SK-N-SH treated with all-trans-retinoic acid at 6 μM for 48 hours (cell line): ENCODE measurements around the gene KHNYN.

Source experiments
- CREB5 ChIP-seq: fragments of 250-450 bp; sonication (Bioruptor Pico); IDR thresholded peaks from 2 replicates; pipeline ENCODE4 v1.5.1; 2020; ENCODE audit warnings: low read depth, mild to moderate bottlenecking, moderate library complexity
- PATZ1 ChIP-seq: fragments of 250-450 bp; sonication (Bioruptor Pico); IDR thresholded peaks from 2 replicates; pipeline ENCODE4 v1.8.0; 2020; ENCODE audit warnings: mild to moderate bottlenecking, moderate library complexity, borderline replicate concordance
- PPARA ChIP-seq: fragments of 250-450 bp; sonication (Bioruptor Pico); IDR thresholded peaks from 2 replicates; pipeline ENCODE4 v1.5.0; 2020; ENCODE audit warnings: mild to moderate bottlenecking, borderline replicate concordance
- TCF4 ChIP-seq: fragments of 250-450 bp; sonication (Bioruptor Pico); IDR thresholded peaks from 2 replicates; pipeline ENCODE4 v1.8.0; 2021; ENCODE audit warnings: mild to moderate bottlenecking, moderate library complexity, borderline replicate concordance
- TOX ChIP-seq: fragments of 250-450 bp; sonication (Bioruptor Pico); IDR thresholded peaks from 2 replicates; pipeline ENCODE4 v1.8.0; 2021; ENCODE audit warnings: mild to moderate bottlenecking, moderate library complexity, borderline replicate concordance
- ZC3H10 ChIP-seq: fragments of 250-450 bp; sonication (Bioruptor Pico); IDR thresholded peaks from 2 replicates; pipeline ENCODE4 v1.5.1; 2021; ENCODE audit warnings: mild to moderate bottlenecking, moderate library complexity
- ZFP3 ChIP-seq: fragments of 250-450 bp; sonication (Bioruptor Pico); IDR thresholded peaks from 2 replicates; pipeline ENCODE4 v1.5.0; 2020; ENCODE audit warnings: mild to moderate bottlenecking, moderate library complexity
- ZNF565 ChIP-seq: fragments of 450-650 bp; formaldehyde crosslinking; conservative IDR thresholded peaks from 2 replicates; pipeline ENCODE4 v1.5.0; 2020; ENCODE audit warnings: low read depth, mild to moderate bottlenecking, moderate library complexity
- TF ChIP-seq, protein P1 (sequence below): fragments of 250-450 bp; sonication (Bioruptor Pico); IDR thresholded peaks from 2 replicates; pipeline ENCODE4 v1.5.0; 2020; ENCODE audit warnings: mild to moderate bottlenecking, moderate library complexity

DNA sequence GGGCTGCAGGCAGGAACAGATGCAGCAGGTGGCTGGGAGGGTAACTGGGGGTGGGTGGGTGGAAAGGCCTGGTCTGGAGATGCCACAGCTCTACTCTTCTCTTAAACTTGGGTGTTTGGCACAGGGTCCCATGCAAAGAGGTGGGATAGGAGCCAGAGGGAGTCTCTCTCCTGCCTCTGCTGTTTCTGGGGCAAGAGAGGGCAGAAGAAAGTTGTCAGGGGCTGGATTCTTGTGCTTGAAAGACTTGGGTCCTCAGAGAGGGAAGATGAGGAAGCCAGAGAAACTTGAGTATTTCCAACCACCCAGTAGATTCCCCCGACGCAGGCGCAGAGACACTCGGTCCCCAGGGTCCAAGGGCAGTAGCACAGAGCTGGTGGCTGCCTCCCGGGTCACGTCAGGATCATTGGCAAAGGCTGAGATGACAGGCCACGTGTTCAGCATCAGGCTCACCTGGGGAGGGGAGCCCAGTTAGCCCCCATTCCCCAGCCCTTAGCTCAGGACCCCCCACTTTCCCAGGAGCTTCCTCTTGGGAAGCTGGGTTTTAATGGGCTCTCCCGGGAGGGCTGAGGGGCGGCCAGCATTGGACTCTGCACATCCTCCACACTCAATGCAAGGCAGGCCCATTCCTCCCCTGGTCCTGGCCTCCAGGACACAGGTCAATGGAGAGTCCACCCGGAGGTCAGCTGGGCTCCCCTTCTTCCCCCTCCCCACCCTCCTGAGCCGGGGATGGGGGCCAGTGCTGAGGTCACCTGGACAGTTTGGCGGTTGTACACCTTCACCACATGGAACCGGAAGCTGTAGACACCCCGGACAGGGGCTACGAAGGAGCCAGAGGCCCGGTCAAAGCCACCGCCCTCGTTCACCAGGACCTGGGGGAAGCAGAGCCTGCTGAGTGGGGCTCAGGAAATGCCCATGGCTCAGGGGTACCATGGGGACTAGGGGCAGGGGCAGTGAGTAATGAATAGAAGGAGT lies 1.9 kb upstream of the KHNYN start:
- TF ChIP-seq PPARA (no peak), PATZ1 (CRISPR knock-in tag) (no peak), CREB5 (CRISPR knock-in tag) (no peak), ZFP3 (no peak), ZNF565 (CRISPR knock-in tag) (no peak), TCF4 (CRISPR knock-in tag) (no peak), ZC3H10 (CRISPR knock-in tag) (no peak), TOX (CRISPR knock-in tag) (no peak)
- TF ChIP-seq, protein P1, sequence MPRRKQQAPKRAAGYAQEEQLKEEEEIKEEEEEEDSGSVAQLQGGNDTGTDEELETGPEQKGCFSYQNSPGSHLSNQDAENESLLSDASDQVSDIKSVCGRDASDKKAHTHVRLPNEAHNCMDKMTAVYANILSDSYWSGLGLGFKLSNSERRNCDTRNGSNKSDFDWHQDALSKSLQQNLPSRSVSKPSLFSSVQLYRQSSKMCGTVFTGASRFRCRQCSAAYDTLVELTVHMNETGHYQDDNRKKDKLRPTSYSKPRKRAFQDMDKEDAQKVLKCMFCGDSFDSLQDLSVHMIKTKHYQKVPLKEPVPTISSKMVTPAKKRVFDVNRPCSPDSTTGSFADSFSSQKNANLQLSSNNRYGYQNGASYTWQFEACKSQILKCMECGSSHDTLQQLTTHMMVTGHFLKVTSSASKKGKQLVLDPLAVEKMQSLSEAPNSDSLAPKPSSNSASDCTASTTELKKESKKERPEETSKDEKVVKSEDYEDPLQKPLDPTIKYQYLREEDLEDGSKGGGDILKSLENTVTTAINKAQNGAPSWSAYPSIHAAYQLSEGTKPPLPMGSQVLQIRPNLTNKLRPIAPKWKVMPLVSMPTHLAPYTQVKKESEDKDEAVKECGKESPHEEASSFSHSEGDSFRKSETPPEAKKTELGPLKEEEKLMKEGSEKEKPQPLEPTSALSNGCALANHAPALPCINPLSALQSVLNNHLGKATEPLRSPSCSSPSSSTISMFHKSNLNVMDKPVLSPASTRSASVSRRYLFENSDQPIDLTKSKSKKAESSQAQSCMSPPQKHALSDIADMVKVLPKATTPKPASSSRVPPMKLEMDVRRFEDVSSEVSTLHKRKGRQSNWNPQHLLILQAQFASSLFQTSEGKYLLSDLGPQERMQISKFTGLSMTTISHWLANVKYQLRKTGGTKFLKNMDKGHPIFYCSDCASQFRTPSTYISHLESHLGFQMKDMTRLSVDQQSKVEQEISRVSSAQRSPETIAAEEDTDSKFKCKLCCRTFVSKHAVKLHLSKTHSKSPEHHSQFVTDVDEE: no peak
